Stimulated activated CD8-positive, alpha-beta memory T cell treated with anti-CD3 and anti-CD28 coated beads, Interleukin-7, amount 100 ng/mL, for 1 hour (primary cell): ENCODE data around the gene CDH11.

Experiments used
- DNase-seq, 2 donors: peaks; one replicate each; pipeline ENCODE4 v3.0.0-alpha.2; 2020; ENCODE audit warnings: low read depth in 2 of 2

CDH11 gene

DNA sequence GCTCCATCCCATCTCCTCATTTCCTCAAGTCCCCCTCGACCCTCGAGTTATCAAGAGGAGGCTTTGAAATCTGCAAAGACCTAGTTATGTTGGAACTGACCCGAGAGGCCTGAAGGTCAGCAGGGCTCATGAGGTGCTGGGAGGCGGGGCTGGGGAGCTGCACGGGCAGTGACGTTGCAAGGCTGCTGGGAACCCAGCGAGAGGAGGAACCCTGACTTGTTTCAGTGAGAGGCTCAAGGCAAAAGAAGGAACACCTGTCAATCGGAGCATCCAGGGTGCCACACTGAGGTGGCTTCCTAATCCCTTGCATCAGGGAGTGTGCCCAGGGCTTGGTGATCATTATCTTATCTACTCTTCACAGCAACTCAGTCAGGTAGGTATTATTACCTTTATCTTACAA is 86.9 kb downstream of the CDH11 start:
- no peak for DNase-seq

DNA sequence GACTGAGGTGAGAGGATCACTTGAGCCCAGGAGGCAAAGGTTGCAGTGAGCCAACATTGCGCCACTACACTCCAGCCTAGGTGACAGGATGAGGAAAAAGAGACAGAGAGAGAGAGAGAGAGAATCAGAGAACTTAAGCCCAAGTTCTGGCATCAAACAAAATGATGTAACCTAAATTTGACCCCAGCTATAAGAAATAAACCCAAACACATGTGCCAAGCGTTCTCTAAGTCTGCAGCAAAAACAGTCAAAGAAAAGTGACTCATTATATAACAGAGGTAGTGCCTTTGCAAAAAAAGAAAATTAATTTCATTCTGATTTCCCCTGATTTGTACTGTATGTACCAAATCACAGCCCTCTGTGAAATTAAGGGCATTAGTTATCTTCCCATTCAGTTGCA is 89.5 kb downstream of the CDH11 start:
- no peak for DNase-seq

DNA sequence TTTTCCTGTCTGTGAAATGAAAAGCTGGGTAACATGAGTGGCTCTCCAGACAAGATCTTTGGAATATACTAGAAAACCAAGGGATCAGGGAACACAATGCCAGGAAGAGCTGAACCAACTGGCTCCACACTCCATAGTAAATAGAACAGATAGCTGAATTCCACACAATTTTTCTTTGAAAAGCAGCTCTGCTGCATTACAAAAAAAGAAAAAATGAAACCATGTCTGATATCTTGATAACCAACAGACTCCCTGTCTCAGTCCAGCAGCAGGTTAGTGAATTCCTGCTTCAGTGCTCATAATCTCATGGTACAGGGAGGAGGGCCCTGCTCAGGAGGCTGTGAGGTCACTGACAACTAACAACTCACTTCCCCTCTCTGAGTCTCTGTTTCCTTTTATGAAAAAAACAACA is 97.1 kb downstream of the CDH11 start:
- DNase-seq, result no peak

DNA sequence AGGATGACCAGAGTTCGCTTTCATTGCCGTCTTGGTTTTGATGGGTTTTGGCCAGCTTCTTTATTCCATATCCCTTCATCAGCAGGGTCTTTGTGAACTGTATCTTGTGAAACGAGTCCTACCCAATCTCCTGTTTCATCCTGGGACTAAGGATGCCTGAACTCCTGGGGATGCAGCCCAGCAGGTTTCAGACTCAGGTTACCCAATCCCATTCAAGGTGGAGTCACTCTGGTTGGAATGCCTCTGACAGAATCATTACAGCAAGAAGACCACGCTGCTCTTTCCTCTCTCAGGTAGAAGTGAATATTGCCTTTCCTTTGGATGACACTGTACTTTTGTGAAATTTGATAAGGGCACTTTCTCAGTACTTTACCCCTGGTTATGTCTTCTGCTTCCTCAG is 98.1 kb downstream of the CDH11 start:
- DNase-seq, result no peak

DNA sequence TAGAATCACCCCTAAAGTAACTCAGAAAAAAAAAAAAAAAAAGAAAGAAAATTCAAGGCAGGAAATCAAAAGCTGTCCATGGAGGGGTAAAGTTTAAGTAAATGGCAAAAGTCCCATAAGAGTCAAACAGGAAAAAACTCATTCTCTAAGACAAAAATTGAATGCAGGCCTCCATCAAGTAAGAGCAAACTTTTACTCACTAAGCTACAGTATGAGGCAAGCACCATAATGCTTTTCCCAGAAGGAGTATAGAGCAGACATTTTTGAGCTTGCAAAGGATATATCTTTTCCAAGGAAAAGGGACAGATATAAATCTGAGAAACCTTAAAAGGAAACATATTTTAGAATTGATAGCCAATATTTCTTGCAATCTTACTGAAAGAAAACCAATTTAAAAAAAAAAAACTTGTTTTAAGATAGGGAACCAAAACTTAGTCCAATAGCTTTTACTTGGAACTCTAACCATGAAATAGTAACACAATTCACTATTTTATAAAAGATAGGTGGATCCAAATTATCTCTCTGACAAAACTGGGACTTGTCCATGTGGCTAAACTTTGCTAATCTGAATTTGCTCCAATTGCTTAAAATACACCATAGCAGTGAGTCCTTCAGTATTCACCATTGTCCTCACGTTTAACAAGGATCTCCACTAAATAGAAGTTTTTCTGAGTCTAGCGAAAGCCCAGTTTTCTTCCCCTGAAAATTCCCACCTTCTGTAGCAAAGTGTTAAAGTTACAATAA is 99.8 kb downstream of the CDH11 start:
- no peak for DNase-seq

DNA sequence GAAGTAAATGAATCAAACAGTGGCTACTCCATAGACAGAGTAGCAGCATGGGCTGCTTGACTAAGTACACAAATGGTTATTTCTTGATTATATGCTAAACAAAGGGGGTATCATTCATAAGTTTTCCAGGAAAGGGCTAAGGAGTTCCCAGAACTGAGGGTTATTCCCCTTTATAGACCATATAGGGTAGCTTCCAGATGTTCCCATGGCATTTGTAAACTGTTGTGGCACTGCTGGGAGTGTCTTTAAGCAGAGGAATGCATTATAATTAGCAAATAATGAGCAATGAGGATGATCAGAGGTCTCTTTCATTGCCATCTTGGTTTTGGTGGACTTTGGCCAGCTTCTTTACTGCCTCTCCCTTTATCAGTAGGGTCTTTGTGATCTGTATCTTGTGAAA is 105.1 kb downstream of the CDH11 start:
- no peak for DNase-seq

DNA sequence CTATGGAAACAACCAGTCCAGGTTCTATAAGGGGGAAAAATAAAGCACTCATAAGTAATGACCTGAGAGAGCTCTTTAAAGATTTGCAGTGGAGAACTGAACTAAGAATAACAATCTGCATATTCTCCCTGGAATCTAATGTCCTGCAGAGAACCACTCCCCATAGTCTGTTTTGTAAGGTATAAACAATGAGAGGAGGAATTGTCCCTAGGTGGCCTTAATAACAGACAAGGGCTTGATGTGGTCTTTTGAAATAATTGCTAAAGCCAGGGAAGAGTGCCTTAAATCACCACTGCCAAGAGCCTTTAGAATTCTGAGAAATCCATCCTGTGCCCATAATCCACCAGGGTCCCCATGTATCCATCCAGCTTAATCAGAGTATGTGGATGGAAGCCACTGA is 106.3 kb downstream of the CDH11 start:
- no peak for DNase-seq

DNA sequence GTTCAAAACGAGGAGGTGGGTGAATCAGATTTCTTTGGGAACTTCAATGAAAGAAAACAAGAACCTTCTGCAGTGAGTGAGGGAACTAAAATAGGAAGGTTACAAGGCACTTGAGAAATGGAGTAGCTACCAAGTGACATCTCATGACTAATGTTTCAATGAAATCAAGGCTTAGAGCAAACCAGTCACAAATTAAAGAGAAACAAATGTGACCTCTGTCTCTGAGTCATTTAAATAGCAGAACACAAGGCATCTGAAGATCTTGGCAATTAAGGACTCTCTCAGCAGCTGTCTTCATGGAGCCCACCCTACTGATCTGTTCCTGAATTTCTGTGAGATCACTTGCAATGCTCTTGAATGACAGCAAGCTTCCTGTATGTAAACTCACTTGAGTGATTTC is 109.5 kb downstream of the CDH11 start:
- DNase-seq, result no peak

DNA sequence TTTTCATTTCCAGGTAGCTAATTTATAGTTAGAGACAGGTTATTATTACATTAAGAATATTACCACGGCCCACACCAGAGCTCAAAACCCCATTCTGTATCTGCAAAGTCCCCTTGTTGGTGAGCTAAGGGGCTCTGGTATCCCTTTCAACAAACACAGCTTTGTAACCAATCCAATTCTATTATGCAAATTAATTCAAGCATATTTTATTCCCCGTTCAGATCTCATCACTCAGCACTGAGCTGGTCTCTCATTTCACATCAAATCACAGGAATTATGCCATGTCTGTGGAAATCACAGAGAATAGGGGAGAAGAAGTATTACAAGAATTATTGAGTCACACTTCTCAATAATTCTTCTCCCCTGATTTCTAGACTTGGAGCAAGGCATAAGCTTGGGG is 111.7 kb downstream of the CDH11 start:
- DNase-seq, result no peak

DNA sequence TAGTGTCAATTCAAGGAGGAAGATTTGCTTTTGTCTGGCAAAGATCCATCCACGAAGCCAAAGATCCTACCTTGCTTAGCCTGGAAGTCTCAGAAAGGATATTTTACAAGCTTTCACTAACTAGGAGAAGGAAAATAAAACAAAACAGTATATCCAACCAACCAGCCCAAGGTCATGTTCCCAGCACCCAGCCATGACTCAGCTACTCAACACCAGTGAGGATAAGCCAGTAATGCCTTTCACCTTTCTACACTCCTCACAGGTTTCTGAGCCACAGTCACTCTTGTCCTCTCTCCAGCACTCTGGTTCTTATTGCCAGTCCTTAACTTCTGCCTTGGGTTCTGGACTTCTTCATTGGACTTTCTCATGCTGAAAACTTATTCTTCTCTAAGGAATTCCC is 116.2 kb downstream of the CDH11 start:
- no peak for DNase-seq

DNA sequence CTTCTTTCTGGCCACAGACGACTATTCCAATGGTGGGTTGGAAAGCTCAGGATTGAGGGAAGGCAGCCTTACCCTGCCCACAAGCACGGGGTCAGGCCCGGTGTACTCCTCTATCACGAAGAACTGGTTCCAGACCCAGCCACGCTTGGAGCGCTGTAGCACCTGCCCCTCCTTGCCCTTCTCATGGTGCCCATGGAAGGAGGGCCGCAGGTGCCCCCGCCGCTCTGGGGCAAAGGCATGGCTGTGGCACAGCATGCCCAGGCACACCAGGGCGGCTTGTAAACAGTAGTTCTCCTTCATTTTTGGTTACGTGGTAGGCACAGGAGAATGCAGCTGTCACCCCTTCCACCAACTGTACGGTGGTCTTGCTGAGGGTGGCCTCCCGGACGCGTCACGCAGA is 117.3 kb downstream of the CDH11 start:
- no peak for DNase-seq

DNA sequence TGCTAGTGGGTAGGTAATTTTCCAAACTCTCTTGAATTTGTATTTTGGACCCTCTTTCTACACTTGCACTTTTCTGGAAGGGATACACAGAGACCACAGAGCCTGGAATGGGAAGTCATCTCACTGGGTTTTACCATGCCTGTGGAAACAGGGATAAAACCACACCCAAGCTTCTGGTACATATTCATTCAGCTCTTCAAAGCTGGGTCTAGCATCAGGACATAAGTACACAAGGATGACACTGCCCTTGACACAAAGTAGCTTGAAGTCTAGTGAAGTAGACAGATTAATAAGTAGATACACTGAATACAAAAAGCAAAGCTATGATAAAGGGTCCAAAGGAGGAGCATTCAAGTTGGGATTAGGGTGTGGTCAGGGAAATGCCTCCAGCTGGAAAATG is 118.2 kb downstream of the CDH11 start:
- DNase-seq, result no peak

DNA sequence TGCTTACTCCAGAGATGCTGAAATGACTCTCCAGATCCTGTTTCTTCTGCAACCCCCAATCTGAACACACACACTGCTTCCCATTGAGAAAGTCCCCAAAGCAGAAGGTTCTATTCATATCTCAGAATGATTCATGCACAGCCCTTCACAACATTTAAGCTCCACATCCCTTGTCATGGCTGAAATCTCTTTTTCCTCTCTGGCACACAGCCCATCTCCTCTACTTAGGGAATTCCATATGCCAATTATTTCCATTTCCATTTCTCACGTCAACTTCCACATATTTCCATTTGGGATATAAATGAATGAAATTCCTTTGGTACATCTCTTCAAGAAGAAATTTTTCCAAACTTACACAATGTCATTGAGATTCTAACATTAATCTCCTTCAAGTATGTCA is 119.6 kb downstream of the CDH11 start:
- DNase-seq, result no peak

DNA sequence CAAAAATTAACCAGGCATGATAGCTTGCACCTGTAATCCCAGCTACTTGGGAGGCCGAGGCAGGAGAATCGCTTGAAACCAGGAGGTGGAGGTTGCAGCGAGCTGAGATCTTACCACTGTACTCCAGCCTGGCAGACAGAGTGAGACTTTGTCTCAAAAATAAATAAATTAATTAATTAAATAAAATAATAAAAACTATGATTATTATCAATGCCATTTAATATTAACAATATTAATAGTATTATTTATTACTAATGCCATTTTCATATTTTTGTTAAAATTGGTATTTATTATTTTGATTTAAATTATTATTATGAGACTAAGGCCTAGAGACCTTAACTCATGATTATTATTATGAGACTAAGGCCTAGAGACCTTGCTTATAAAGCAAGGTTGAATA is 121.2 kb downstream of the CDH11 start:
- no peak for DNase-seq

DNA sequence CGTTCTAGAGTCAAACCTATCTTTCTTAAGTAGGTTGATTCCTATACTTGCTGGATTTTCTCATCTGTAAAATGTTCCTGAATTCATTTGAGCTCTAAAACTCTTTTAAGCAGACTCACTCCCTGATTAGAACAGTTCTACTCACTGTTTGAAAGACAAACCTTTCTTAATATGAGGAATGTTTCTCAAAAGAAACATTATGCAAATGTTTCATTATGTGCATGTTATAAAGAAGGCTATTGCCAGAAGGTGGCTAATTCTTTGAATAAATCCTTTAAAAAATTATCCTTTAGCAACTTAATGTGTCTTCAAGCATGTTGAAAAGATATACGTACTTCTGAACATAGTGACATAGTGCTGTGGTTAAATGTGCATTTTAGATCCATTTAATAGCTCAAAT is 124.1 kb downstream of the CDH11 start:
- no peak for DNase-seq

DNA sequence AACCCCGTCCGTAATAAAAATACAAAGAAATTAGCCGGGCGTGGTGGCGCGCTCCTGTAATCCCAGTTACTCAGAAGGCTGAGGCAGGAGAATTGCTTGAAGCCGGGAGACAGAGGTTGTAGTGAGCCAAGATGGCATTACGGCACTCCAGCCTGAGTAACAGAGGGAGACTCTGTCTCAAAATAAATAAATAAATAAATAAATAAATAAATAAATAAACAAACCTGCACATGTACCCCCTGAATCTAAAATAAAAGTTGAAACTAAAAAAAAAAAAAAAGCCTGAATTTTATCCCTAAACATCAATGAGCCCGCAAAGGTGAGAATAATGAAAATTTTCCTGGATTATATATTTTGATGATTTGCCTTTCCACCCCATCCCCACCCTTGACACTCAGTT is 124.7 kb downstream of the CDH11 start:
- no peak for DNase-seq

DNA sequence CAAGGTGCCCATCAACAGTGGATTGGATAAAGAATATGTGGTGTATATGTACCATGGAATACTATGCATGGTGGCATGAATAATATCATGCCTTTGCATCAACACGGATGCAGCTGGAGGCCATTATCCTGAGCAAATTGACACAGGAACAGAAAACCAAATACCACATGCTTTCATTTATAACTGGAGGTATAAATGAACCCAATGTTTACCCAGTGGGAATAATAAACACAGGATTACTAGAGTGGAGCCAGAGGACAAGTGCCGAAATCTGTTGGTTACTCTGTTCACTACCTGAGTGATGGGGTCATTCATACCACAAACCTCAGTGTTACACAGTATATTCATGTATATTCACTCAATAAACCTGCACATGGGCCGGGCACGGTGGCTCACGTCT is 125.2 kb downstream of the CDH11 start:
- DNase-seq, result no peak

DNA sequence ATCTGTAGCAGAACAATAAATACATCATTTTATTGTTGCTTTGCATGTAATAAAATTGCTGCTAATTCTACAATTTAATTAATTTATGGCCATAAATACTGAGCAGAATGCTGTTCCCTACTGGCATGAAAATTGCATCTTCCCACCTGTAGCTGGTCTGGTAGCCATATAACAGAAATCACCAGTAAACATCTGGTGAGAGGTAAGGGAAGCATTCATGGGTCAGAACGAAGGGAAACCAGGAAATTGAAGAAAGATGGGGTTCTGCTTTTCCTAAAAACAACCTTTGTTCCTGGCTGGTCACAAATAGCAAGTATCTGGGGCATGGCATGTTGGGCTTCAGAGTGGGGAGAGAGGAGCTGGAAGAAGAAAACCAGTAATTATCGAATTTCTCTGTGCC is 128.4 kb downstream of the CDH11 start:
- no peak for DNase-seq

DNA sequence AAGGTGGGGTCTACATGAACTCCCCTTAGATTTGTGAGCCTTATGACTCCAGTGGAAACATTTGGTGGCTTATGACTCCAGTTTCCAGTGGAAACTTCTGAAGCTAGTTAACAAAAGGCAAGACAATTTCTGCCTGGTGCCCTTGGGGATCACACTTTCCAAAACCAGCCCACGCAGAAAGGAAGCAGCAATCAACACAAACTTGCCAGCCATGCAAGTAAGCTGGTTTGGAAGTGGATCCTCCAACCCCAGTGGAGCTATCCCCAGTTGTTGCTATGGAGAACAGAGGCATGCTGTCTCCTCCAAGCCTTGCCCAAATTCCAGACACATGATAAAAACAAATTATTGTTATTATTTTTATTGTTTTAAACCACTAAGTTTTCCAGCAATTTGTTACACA is 130.9 kb downstream of the CDH11 start:
- no peak for DNase-seq

DNA sequence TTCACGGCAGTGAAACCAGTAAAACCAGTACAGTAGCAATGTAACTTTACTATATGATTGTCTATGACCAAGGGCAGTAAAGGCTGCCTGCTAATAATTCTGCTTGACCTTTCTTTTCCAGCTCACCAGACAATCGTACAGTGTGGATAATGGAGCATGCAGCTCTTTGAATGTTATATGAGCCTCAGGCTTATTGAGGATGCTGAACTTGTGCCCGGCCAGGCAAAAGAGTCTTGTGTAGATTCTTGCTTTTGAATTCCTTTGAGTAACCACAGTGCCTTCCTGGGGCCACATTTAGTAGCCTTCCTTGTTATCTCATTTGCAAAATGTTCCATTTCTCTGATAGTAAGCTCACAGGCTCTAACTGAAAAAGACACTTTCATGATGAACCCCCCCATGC is 131.8 kb downstream of the CDH11 start:
- no peak for DNase-seq

DNA sequence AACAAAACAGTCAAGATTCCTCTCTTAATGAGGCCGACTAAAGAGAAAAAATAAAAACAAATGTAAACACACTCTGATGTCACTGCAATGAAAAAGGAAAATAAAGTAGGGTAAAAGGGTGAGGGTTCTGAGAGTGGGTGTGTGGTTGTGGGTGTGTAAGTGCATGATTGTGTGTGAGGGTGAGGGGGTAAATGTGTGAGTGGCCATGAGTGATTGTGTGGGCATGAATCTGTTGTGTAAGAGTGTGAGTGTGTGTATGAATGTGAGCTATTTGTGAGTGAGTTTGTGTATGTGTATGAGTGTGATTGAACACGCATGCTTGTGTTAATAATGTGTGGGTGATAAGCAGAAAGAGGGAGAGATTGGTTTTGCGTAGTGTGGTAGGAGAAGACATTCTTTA is 132.8 kb downstream of the CDH11 start:
- DNase-seq, result no peak

DNA sequence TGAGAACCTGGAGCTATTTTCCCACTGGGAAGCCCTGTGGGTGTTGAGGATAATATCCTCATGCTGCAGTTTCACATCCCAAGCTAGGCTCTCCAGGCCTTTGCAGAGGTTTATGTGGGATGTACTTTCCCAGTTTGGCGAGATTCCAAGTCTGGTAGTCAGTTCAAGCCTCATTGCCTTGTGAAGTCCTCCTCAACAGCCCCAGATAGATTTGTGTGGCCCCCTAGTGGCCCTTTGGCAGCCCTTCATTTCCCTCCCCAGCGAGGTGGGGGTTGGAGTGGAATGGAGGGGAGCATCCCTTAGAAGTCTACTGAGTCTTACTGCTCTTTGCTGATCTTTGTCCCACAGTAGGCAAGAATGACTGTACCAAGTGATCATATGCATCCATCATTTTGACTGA is 137.9 kb downstream of the CDH11 start:
- DNase-seq, result no peak

DNA sequence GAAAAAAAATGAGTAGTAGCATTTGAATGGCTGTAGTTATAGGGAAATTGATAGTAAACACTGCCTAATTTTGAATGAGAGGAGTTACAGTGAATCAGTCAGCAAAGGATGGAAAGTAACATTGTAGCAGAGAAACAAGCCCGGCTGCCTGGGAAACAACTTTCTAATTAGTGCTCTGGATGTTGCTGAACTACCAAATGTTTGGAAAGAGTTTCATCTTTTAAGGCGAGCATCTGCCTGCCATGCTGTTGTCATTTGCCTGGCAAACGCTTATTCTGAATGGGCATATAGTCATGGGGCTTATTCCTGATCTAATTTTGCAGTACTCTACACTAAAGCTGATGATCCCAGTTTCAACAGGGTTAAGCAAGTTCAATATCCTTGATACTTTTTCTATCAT is 138.6 kb downstream of the CDH11 start:
- DNase-seq, result no peak

DNA sequence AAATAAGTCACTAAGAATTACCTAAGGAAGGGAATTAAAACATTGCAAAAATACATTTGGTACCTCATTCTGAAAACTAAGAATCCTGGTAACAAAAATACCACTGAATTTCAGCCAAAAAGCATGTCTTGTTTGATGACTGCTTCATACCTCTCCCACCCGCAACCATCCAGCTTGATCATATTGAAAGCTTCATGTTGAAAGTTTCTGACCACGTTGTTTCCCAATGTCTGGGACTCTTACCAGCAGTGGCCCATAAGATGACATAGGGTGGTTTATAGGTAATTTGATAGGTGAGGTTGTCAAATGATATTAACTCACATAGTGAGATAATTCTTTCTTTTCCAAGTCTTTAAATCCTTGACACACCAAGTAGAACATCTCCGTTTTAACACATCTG is 139.3 kb downstream of the CDH11 start:
- DNase-seq, result no peak
